ENCODE data around the gene DGKI.

- TF ChIP-seq CTCF (IDR thresholded peaks at IDR 0.05; ENCODE audit: low read depth, low read length, poor library complexity, severe bottlenecking) (no peak), EZH2phosphoT487 (IDR thresholded peaks at IDR 0.05; ENCODE audit: borderline replicate concordance, low read length) (no peak)
These were observed 1.9 kb downstream of the DGKI start for GRCh38 chr7:137844677-137845425.
